Activated gamma-delta T cell (primary cell): ENCODE measurements around the gene BCR.

Source experiments
- DNase-seq: peaks from one replicate; lab custom pipeline; 2025; lab: John Stamatoyannopoulos, UW

The BCR gene

GRCh38 chr22:23231471-23232093, 51.3 kb downstream of the BCR start:
- no peak for DNase-seq

GRCh38 chr22:23232094-23232905, 52.0 kb downstream of the BCR start:
- no peak for DNase-seq

GRCh38 chr22:23233084-23233531, 52.8 kb downstream of the BCR start:
- no peak for DNase-seq

- DNase-seq: no peak
Observed at GRCh38 chr22:23233752-23234408, 53.6 kb downstream of the BCR start.

- no peak for DNase-seq
Observed at GRCh38 chr22:23234409-23235161, 54.3 kb downstream of the BCR start.

GRCh38 chr22:23235425-23235824, 55.1 kb downstream of the BCR start:
- DNase-seq: no peak

GRCh38 chr22:23236026-23236425, 55.7 kb downstream of the BCR start:
- no peak for DNase-seq

GRCh38 chr22:23236440-23237184, 56.3 kb downstream of the BCR start:
- DNase-seq: no peak

- DNase-seq: no peak
Observed at GRCh38 chr22:23237201-23237798, 57.0 kb downstream of the BCR start.

GRCh38 chr22:23237841-23238240, 57.5 kb downstream of the BCR start:
- DNase-seq: no peak

GRCh38 chr22:23238707-23239106, 58.4 kb downstream of the BCR start:
- no peak for DNase-seq

- no peak for DNase-seq
Observed at GRCh38 chr22:23239429-23239828, 59.1 kb downstream of the BCR start.

GRCh38 chr22:23240639-23241389, 60.5 kb downstream of the BCR start:
- DNase-seq: no peak

- no peak for DNase-seq
Observed at GRCh38 chr22:23241562-23242472, 61.5 kb downstream of the BCR start.

GRCh38 chr22:23242473-23243001, 62.2 kb downstream of the BCR start:
- no peak for DNase-seq

GRCh38 chr22:23243006-23243573, 62.8 kb downstream of the BCR start:
- no peak for DNase-seq

GRCh38 chr22:23243859-23244689, 63.8 kb downstream of the BCR start:
- DNase-seq: no peak

- DNase-seq: no peak
Observed at GRCh38 chr22:23244690-23245044, 64.4 kb downstream of the BCR start.
